ENCODE data around the gene SGCD.
A peak's percentile ranks its signal among the peaks of the same experiment; 100 is the strongest.

The SGCD gene

GRCh38 chr5:156778139-156778706, 451.3 kb downstream of the SGCD start:
- DNase-seq (ENCODE audit: low spot score), result no peak

- no peak for DNase-seq (ENCODE audit: low spot score)
Measured at GRCh38 chr5:156778752-156779151, 451.8 kb downstream of the SGCD start.

GRCh38 chr5:156779436-156779835, 452.5 kb downstream of the SGCD start:
- no peak for DNase-seq (ENCODE audit: low spot score)

- DNase-seq (ENCODE audit: low spot score), result no peak
Measured at GRCh38 chr5:156783092-156783491, 456.1 kb downstream of the SGCD start.

GRCh38 chr5:156794687-156795086, 467.7 kb downstream of the SGCD start:
- no peak for DNase-seq (ENCODE audit: low spot score)

- DNase-seq (ENCODE audit: low spot score), result no peak
Measured at GRCh38 chr5:156798201-156798600, 471.2 kb downstream of the SGCD start.

- DNase-seq (ENCODE audit: low spot score), result no peak
Measured at GRCh38 chr5:156799171-156799570, 472.2 kb downstream of the SGCD start.

- peak; percentile 18 for DNase-seq (ENCODE audit: low spot score)
Measured at GRCh38 chr5:156800929-156801328, 474.0 kb downstream of the SGCD start.

- no peak for DNase-seq (ENCODE audit: low spot score)
Measured at GRCh38 chr5:156802501-156802900, 475.5 kb downstream of the SGCD start.

- no peak for DNase-seq (ENCODE audit: low spot score)
Measured at GRCh38 chr5:156803404-156803803, 476.4 kb downstream of the SGCD start.

- DNase-seq (ENCODE audit: low spot score), result no peak
Measured at GRCh38 chr5:156812959-156813358, 486.0 kb downstream of the SGCD start.

- peak; percentile 17 for DNase-seq (ENCODE audit: low spot score)
Measured at GRCh38 chr5:156815988-156816599, 489.1 kb downstream of the SGCD start.

Measured in globus pallidus (tissue), 1 donor.